SK-N-SH treated with all-trans-retinoic acid at 6 μM for 48 hours (cell line): Measurements from ENCODE around the gene STT3A.

Experiments
- ATAC-seq: fragments of 200-7000 bp; cut with Tn5 transposase; 3 replicates; pipeline ENCODE4 v1.9.1; 2020; ENCODE audit warnings: mild to moderate bottlenecking, moderate library complexity
- ARNTL ChIP-seq: fragments of 450-650 bp; formaldehyde crosslinking; IDR thresholded peaks from 2 replicates; pipeline ENCODE4 v1.5.0; 2020; ENCODE audit warnings: low read depth, mild to moderate bottlenecking, moderate library complexity, borderline replicate concordance
- BACH2 ChIP-seq: fragments of 250-450 bp; sonication (Bioruptor Pico); IDR thresholded peaks from 2 replicates; pipeline ENCODE4 v1.9.0; 2021; ENCODE audit warnings: mild to moderate bottlenecking, borderline replicate concordance
- CREB5 ChIP-seq: fragments of 250-450 bp; sonication (Bioruptor Pico); IDR thresholded peaks from 2 replicates; pipeline ENCODE4 v1.5.1; 2020; ENCODE audit warnings: low read depth, mild to moderate bottlenecking, moderate library complexity
- CSDC2 ChIP-seq: fragments of 250-450 bp; sonication (Bioruptor Pico); IDR thresholded peaks from 2 replicates; pipeline ENCODE4 v1.5.0; 2020; ENCODE audit warnings: mild to moderate bottlenecking, moderate library complexity
- CSRNP3 ChIP-seq: fragments of 250-450 bp; sonication (Bioruptor Pico); IDR thresholded peaks from 2 replicates; pipeline ENCODE4 v1.5.1; 2021; ENCODE audit warnings: mild to moderate bottlenecking, moderate library complexity
- ESRRG ChIP-seq: fragments of 250-450 bp; sonication (Bioruptor Pico); IDR thresholded peaks from 2 replicates; pipeline ENCODE4 v1.6.1; 2021; ENCODE audit warnings: mild to moderate bottlenecking
- GLIS3 ChIP-seq: fragments of 250-450 bp; sonication (Bioruptor Pico); IDR thresholded peaks from 2 replicates; pipeline ENCODE4 v1.5.0; 2020; ENCODE audit warnings: mild to moderate bottlenecking, moderate library complexity
- PATZ1 ChIP-seq: fragments of 250-450 bp; sonication (Bioruptor Pico); IDR thresholded peaks from 2 replicates; pipeline ENCODE4 v1.8.0; 2020; ENCODE audit warnings: mild to moderate bottlenecking, moderate library complexity, borderline replicate concordance
- PPARA ChIP-seq: fragments of 250-450 bp; sonication (Bioruptor Pico); IDR thresholded peaks from 2 replicates; pipeline ENCODE4 v1.5.0; 2020; ENCODE audit warnings: mild to moderate bottlenecking, borderline replicate concordance
- RARB ChIP-seq: fragments of 250-450 bp; sonication (Bioruptor Pico); IDR thresholded peaks from 2 replicates; pipeline ENCODE4 v1.8.0; 2021; ENCODE audit warnings: mild to moderate bottlenecking, moderate library complexity
- SNAI2 ChIP-seq: fragments of 250-450 bp; sonication (Bioruptor Pico); IDR thresholded peaks from 2 replicates; pipeline ENCODE4 v1.5.0; 2020; ENCODE audit warnings: mild to moderate bottlenecking, moderate library complexity
- TCF4 ChIP-seq: fragments of 250-450 bp; sonication (Bioruptor Pico); IDR thresholded peaks from 2 replicates; pipeline ENCODE4 v1.8.0; 2021; ENCODE audit warnings: mild to moderate bottlenecking, moderate library complexity, borderline replicate concordance
- TOX ChIP-seq: fragments of 250-450 bp; sonication (Bioruptor Pico); IDR thresholded peaks from 2 replicates; pipeline ENCODE4 v1.8.0; 2021; ENCODE audit warnings: mild to moderate bottlenecking, moderate library complexity, borderline replicate concordance
- TSHZ2 ChIP-seq: fragments of 250-450 bp; sonication (Bioruptor Pico); IDR thresholded peaks from 2 replicates; pipeline ENCODE4 v1.5.0; 2020; ENCODE audit warnings: mild to moderate bottlenecking, moderate library complexity
- ZFP3 ChIP-seq: fragments of 250-450 bp; sonication (Bioruptor Pico); IDR thresholded peaks from 2 replicates; pipeline ENCODE4 v1.5.0; 2020; ENCODE audit warnings: mild to moderate bottlenecking, moderate library complexity
- ZFP30 ChIP-seq: fragments of 450-650 bp; formaldehyde crosslinking; IDR thresholded peaks from 2 replicates; pipeline ENCODE4 v1.5.0; 2022; ENCODE audit warnings: mild to moderate bottlenecking, moderate library complexity
- ZNF565 ChIP-seq: fragments of 450-650 bp; formaldehyde crosslinking; conservative IDR thresholded peaks from 2 replicates; pipeline ENCODE4 v1.5.0; 2020; ENCODE audit warnings: low read depth, mild to moderate bottlenecking, moderate library complexity
- ZNF70 ChIP-seq: fragments of 450-650 bp; formaldehyde crosslinking; IDR thresholded peaks from 2 replicates; pipeline ENCODE4 v1.5.0; 2020; ENCODE audit warnings: mild to moderate bottlenecking, moderate library complexity
- ZNF8 ChIP-seq: fragments of 450-650 bp; formaldehyde crosslinking; IDR thresholded peaks from 2 replicates; pipeline ENCODE4 v1.5.0; 2020; ENCODE audit warnings: mild to moderate bottlenecking, moderate library complexity

STT3A gene

GRCh38 chr11:125625630-125626287 is 33.1 kb downstream of the STT3A start:
- TF ChIP-seq ZNF8 (CRISPR knock-in tag) = no peak
- TF ChIP-seq RARB (CRISPR knock-in tag) = peak; percentile 8; the same call in 1 of the 2 replicates
- TF ChIP-seq TOX (CRISPR knock-in tag) = no peak
- TF ChIP-seq ZFP30 (CRISPR knock-in tag) = no peak
- TF ChIP-seq PATZ1 (CRISPR knock-in tag) = no peak
- TF ChIP-seq ZNF70 = 0 out of 2 replicates have a peak, but pooled peaks have one; percentile 34
- peak; percentile 66; the same call in 1 of the 2 replicates for TF ChIP-seq GLIS3 (CRISPR knock-in tag)
- peak; percentile 68; the same call in 1 of the 2 replicates for TF ChIP-seq ZFP3 (CRISPR knock-in tag)
- TF ChIP-seq CREB5 = no peak; the same call in 1 of the 2 replicates
- peak; percentile 29; the same call in 1 of the 2 replicates for TF ChIP-seq SNAI2
- TF ChIP-seq CSDC2 (CRISPR knock-in tag) = peak; percentile 47; the same call in 1 of the 2 replicates
- 0 out of 2 replicates have a peak, but pooled peaks have one; percentile 12 for TF ChIP-seq PPARA (CRISPR knock-in tag)
- TF ChIP-seq ARNTL (CRISPR knock-in tag) = no peak
- peak; percentile 78 for TF ChIP-seq TSHZ2 (CRISPR knock-in tag)
- TF ChIP-seq ESRRG (CRISPR knock-in tag) = no peak
- TF ChIP-seq CSRNP3 (CRISPR knock-in tag) = no peak
- TF ChIP-seq ZNF565 (CRISPR knock-in tag) = 0 out of 2 replicates have a peak, but pooled peaks have one; percentile 32
- no peak for TF ChIP-seq BACH2 (CRISPR knock-in tag)
- ATAC-seq = peak; percentile 84

- peak; percentile 65 for ATAC-seq
- TF ChIP-seq TCF4 (CRISPR knock-in tag) (no peak), PATZ1 (CRISPR knock-in tag) (peak; percentile 65; the same call in 1 of the 2 replicates), CSDC2 (CRISPR knock-in tag) (no peak), ZNF8 (CRISPR knock-in tag) (no peak)
Observed at GRCh38 chr11:125626288-125626950, 33.8 kb downstream of the STT3A start.
